ENCODE results near the gene ORMDL2. TPM values are rescaled to one million over a fixed set of nuclear protein-coding genes. Genes with fewer than 3 reads are reported as not detected.
A peak's percentile ranks its signal among the peaks of the same experiment; 100 is the strongest.

Gene ORMDL2
- 10 to 100 TPM; 49.0 to 49.7 TPM for total RNA-seq
- 110 TPM for polyA plus RNA-seq

DNA sequence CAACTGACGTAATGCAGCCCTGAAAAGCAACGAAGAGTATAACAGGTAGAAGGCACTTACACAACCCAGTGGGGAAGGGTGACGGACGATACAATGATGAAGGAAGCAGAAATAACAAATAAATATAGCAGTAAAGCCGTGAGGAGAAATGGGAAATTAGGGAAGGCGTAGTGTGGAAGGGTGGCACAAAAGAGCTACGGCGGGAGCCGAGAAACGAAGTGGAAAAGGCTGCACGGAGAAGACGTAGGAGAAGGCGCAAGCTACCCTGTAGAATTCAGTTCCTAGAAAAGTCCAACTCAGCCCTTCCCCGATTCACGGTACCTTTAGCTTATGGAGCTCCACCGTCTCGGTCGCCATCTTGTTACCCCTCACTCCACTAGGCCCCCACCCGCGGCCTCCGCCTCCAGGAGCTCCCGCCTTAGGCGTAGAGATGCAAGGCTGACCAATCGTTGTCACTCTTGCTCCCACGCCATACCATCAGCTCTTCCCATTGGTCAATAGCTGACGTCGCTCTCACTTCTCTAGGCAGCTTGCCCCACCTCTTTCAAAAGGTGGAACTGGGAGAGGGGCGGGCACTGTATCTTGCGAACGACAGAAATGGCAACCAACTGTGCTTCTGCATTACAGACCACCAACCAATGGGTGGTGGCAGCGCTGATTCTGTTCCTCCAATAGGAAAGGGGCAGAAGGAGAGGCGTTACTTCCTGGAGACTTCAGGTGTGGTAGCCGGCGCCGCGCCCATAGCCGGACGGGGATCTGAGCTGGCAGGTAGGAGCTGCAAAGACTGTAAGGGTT is at the start of gene ORMDL2, which contains the start of gene SARNP:
Gene ORMDL2, plus strand, starts transcription at position 697 of the 795 bp plus-strand sequence. CDS start 959 bp downstream, outside the sequence.
Gene SARNP, minus strand, starts transcription at position 380 of the 795 bp plus-strand sequence. Its CDS starts 23 bp downstream, at position 357.
- Histone ChIP-seq H3K27me3 (ENCODE audit: insufficient read depth, low read length, poor library complexity, severe bottlenecking) (no peaks in the 10 kb centered on the region), H3K4me1 (ENCODE audit: insufficient read depth, low read length) (peaks cover 39% of the 10 kb centered on the region), H3K36me3 (ENCODE audit: insufficient read depth, low read length) (peaks cover 30% of the 10 kb centered on the region), H3K9me3 (ENCODE audit: low read length) (no peaks in the 10 kb centered on the region), H3K27ac (ENCODE audit: low read depth, low read length) (peak within 1 kb of the TSS; percentile 86), H3K4me3 (ENCODE audit: low read length) (peak within 1 kb of the TSS; percentile 94)
- POLR2A ChIA-PET, result interaction anchor here (0.9 to 4.4 kb wide), 16 partner anchors 9 to 632 kb away, joined by 3 to 105 read pairs (median 6); partner anchors contain the start of genes BLOC1S1, DGKA, DNAJC14 and ESYT1
- no peaks in the 10 kb centered on the region for H3K9me3 Mint-ChIP-seq
- peaks cover 27 to 39% (median 36%) of the 10 kb centered on the region in 3 donors for H3K4me1 Mint-ChIP-seq
- no peak within 1 kb of the TSS for H3K4me3 Mint-ChIP-seq
- peaks cover 0 to 63% (median 8%) of the 10 kb centered on the region in 3 donors for H3K36me3 Mint-ChIP-seq
- H3K27ac Mint-ChIP-seq, result no peak within 1 kb of the TSS
- CTCF ChIA-PET, result interaction anchor here (0.9 to 5.4 kb wide), 16 partner anchors 9 to 286 kb away, joined by 3 to 52 read pairs (median 4); partner anchors contain the start of genes DNAJC14, GDF11, PA2G4 and PYM1
- H3K27me3 Mint-ChIP-seq, result no peaks in the 10 kb centered on the region
- DNase-seq, result peak; percentile 91 to 99 (median 98)

DNA sequence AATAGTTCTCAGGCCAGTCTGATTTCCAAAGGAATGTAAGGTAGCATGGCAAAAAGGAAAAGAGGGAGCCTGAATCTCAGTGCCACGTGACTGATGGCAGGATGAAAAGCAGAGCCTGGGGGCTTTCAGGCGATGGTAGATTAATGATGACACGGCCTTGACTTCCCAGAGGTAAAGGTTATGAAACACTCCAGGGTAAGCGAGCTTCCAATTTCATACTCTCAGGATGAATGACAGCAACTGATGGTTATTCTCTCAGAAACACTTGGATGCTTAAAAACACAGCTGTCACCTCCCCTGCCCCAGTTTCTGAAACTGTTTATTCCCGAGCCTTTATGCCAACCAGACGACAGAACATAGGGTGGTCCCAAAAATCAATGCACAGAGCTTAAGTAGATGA is 46.1 kb upstream of the ORMDL2 start:
- H3K27ac Mint-ChIP-seq, result peak overlapping the region in 6 of 8 donors; percentile 5 to 86 (median 37)
- POLR2A ChIA-PET, result no interaction called here

DNA sequence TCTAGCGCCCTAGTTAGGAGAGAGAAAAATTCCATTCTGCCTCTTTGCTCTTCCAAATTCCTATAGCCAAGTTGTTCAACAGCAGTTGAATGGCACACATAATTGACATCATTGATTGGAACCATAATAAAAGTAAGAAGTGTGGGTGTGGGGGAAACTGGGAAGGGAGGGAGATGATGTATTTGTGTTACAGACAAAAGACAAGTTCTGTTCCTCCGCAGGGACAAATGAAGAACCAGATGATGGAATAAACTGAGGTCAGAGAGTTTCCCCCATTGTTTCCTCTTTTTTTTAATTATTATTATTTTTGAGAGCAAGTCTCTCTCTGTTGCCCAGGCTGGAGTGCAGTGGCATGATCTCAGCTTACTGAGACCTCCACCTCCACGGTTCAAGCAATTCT is 40.0 kb upstream of the ORMDL2 start:
- CTCF ChIA-PET, result no interaction called here
- Mint-ChIP-seq H3K27ac (no peak overlapping the region), H3K9me3 (no peaks in the 10 kb centered on the region), H3K27me3 (no peaks in the 10 kb centered on the region), H3K36me3 (peaks cover 0 to 67% (median 11%) of the 10 kb centered on the region in 3 donors), H3K4me1 (peaks cover 9 to 40% (median 26%) of the 10 kb centered on the region in 3 donors), H3K4me3 (no peak overlapping the region)
- H3K27me3 ChIP-seq (ENCODE audit: insufficient read depth, low read length, poor library complexity, severe bottlenecking), result no peaks in the 10 kb centered on the region
- no peak for DNase-seq
- POLR2A ChIA-PET, result no interaction called here
- no peaks in the 10 kb centered on the region for H3K4me1 ChIP-seq (ENCODE audit: insufficient read depth, low read length)
- peaks cover 30% of the 10 kb centered on the region for H3K36me3 ChIP-seq (ENCODE audit: insufficient read depth, low read length)
- H3K9me3 ChIP-seq (ENCODE audit: low read length), result no peaks in the 10 kb centered on the region
- H3K4me3 ChIP-seq (ENCODE audit: low read length), result no peak overlapping the region
- no peak overlapping the region for H3K27ac ChIP-seq (ENCODE audit: low read depth, low read length)

More for the DNA sequence above, 46.1 kb upstream of the ORMDL2 start:
- no peak overlapping the region for H3K27ac ChIP-seq (ENCODE audit: low read depth, low read length)
- no peak overlapping the region for H3K4me3 Mint-ChIP-seq
- no peak overlapping the region for H3K4me3 ChIP-seq (ENCODE audit: low read length)
- H3K36me3 ChIP-seq (ENCODE audit: insufficient read depth, low read length), result peaks cover 20% of the 10 kb centered on the region
- no peak for DNase-seq
- H3K4me1 Mint-ChIP-seq, result peaks cover 16 to 34% (median 30%) of the 10 kb centered on the region in 3 donors
- no peaks in the 10 kb centered on the region for H3K9me3 ChIP-seq (ENCODE audit: low read length)
- H3K27me3 ChIP-seq (ENCODE audit: insufficient read depth, low read length, poor library complexity, severe bottlenecking), result no peaks in the 10 kb centered on the region
- H3K4me1 ChIP-seq (ENCODE audit: insufficient read depth, low read length), result no peaks in the 10 kb centered on the region
- CTCF ChIA-PET, result interaction anchor here (1.0 to 1.5 kb wide), 3 partner anchors 15 to 224 kb away, joined by 3 to 4 read pairs (median 3); no protein-coding TSS in a partner anchor
- no peaks in the 10 kb centered on the region for H3K27me3 Mint-ChIP-seq
- peaks cover 0 to 62% (median 22%) of the 10 kb centered on the region in 3 donors for H3K36me3 Mint-ChIP-seq
- no peaks in the 10 kb centered on the region for H3K9me3 Mint-ChIP-seq

DNA sequence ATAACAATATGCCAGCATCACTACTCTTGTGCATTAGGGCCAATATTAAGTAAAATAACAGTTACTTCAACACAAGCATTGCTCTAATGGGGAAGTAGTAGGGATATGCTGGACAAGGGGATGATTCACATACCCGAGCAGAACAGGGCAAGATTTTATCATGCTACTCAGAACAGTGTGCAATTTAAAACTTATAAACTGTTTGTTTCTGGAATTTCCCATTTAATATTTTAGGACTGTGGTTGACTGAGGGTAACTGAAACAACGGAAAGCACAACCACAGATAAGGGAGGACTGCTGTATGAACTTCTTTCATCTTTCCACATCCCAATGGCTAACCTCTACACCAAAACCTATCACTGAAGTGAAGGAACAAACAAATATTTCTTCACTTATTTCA is 37.2 kb upstream of the ORMDL2 start:
- Mint-ChIP-seq H3K4me3 (no peak overlapping the region), H3K9me3 (no peaks in the 10 kb centered on the region), H3K27ac (peak overlapping the region in 2 of 8 donors; percentile 48 to 70), H3K27me3 (no peaks in the 10 kb centered on the region), H3K4me1 (peaks cover 5 to 30% (median 19%) of the 10 kb centered on the region in 3 donors), H3K36me3 (peaks cover under 1 to 83% (median 9%) of the 10 kb centered on the region in 3 donors)
- CTCF ChIA-PET, result interaction anchor here (0.7 kb wide), 1 partner anchor 16 kb away, joined by 3 read pairs; no protein-coding TSS in a partner anchor
- peaks cover 42% of the 10 kb centered on the region for H3K36me3 ChIP-seq (ENCODE audit: insufficient read depth, low read length)
- POLR2A ChIA-PET, result interaction anchor here (0.7 kb wide), 1 partner anchor 10 kb away, joined by 6 read pairs; no protein-coding TSS in a partner anchor
- no peaks in the 10 kb centered on the region for H3K9me3 ChIP-seq (ENCODE audit: low read length)
- H3K4me1 ChIP-seq (ENCODE audit: insufficient read depth, low read length), result no peaks in the 10 kb centered on the region
- no peak overlapping the region for H3K27ac ChIP-seq (ENCODE audit: low read depth, low read length)
- no peak overlapping the region for H3K4me3 ChIP-seq (ENCODE audit: low read length)
- no peak for DNase-seq
- no peaks in the 10 kb centered on the region for H3K27me3 ChIP-seq (ENCODE audit: insufficient read depth, low read length, poor library complexity, severe bottlenecking)

DNA sequence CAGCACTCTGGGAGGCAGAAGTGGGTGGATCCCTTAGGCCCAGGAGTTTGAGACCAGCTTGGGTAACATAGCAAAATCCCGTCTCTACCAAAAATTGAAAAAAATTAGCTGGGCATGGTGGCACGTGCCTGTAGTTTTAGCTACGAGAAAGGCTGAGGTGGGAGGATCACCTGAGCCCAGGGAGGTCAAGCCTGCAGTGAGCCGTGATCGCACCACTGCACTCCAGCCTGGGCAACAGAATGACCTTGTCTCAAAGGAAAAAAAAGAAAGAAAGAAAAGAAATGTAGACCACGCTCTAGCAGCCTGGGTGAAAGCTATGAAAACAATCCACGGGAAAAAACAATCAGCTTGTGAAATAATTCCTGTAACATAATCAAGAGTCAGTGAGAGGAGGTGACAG is 29.3 kb upstream of the ORMDL2 start:
- H3K9me3 ChIP-seq (ENCODE audit: low read length), result no peaks in the 10 kb centered on the region
- no peak overlapping the region for H3K27ac ChIP-seq (ENCODE audit: low read depth, low read length)
- Mint-ChIP-seq H3K9me3 (no peaks in the 10 kb centered on the region), H3K4me1 (peaks cover 3 to 8% (median 4%) of the 10 kb centered on the region in 3 donors), H3K4me3 (no peak overlapping the region), H3K36me3 (peaks cover 13 to 84% (median 23%) of the 10 kb centered on the region in 3 donors), H3K27me3 (no peaks in the 10 kb centered on the region), H3K27ac (peak overlapping the region in 3 of 8 donors; percentile 48 to 52 (median 52))
- POLR2A ChIA-PET, result interaction anchor here (0.6 kb wide), 2 partner anchors 14 to 41 kb away, joined by 3 to 8 read pairs; partner anchors contain the start of gene DNAJC14
- no peaks in the 10 kb centered on the region for H3K4me1 ChIP-seq (ENCODE audit: insufficient read depth, low read length)
- peaks cover 47% of the 10 kb centered on the region for H3K36me3 ChIP-seq (ENCODE audit: insufficient read depth, low read length)
- DNase-seq, result no peak
- H3K4me3 ChIP-seq (ENCODE audit: low read length), result no peak overlapping the region
- CTCF ChIA-PET, result interaction anchor here (1.4 kb wide), 1 partner anchor 207 kb away, joined by 3 read pairs; no protein-coding TSS in a partner anchor
- H3K27me3 ChIP-seq (ENCODE audit: insufficient read depth, low read length, poor library complexity, severe bottlenecking), result no peaks in the 10 kb centered on the region

DNA sequence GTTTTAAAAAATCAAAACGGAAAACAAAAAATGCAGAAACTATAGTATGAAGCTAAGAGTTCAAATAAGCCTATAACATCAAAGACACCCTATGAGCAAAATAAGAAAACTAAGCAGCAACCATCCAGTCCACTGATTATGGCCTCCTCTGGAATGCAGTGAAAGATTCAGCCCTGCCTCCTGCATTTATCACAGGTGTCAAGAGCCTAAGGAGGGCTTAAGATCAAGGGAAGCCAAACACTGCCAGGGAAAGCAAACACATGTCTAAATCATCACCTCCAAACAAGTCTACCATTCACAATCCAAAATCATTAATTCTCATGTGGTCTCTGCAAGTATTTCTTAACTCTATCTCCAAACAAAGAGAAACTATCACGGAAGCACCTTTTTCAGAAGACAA is 28.7 kb upstream of the ORMDL2 start:
- Mint-ChIP-seq H3K9me3 (no peaks in the 10 kb centered on the region), H3K27ac (peak overlapping the region in 3 of 8 donors; percentile 48 to 68 (median 54)), H3K4me1 (peaks cover 3 to 8% (median 4%) of the 10 kb centered on the region in 3 donors), H3K27me3 (no peaks in the 10 kb centered on the region), H3K36me3 (peaks cover 13 to 84% (median 23%) of the 10 kb centered on the region in 3 donors), H3K4me3 (no peak overlapping the region)
- no peak for DNase-seq
- ChIA-PET CTCF (no interaction called here), POLR2A (interaction anchor here (0.6 kb wide), 2 partner anchors 15 to 839 kb away, joined by 6 to 8 read pairs; no protein-coding TSS in a partner anchor)
- Histone ChIP-seq H3K4me1 (ENCODE audit: insufficient read depth, low read length) (no peaks in the 10 kb centered on the region), H3K9me3 (ENCODE audit: low read length) (no peaks in the 10 kb centered on the region), H3K36me3 (ENCODE audit: insufficient read depth, low read length) (peaks cover 49% of the 10 kb centered on the region), H3K4me3 (ENCODE audit: low read length) (no peak overlapping the region), H3K27ac (ENCODE audit: low read depth, low read length) (no peak overlapping the region), H3K27me3 (ENCODE audit: insufficient read depth, low read length, poor library complexity, severe bottlenecking) (no peaks in the 10 kb centered on the region)

DNA sequence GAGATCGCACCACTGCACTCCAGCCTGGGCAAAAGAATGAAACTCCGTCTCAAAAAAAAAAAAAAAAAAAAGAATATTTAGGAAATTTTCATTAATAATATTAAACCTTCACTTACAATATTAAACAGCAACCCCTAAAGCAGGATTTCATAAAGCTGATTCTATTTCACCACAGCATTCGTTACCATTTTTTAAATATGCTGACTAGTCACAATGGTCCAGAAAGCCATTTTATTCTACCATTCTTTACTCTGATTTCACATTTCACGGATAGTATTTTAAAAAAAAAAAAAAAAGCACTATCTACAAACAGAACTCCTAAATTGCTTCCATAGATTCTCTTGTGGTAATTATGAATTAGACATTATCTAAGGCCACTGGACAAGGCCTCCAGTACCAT is 27.9 kb upstream of the ORMDL2 start:
- Histone ChIP-seq H3K9me3 (ENCODE audit: low read length) (no peaks in the 10 kb centered on the region), H3K4me3 (ENCODE audit: low read length) (no peak overlapping the region), H3K27me3 (ENCODE audit: insufficient read depth, low read length, poor library complexity, severe bottlenecking) (no peaks in the 10 kb centered on the region), H3K4me1 (ENCODE audit: insufficient read depth, low read length) (no peaks in the 10 kb centered on the region), H3K36me3 (ENCODE audit: insufficient read depth, low read length) (peaks cover 47% of the 10 kb centered on the region), H3K27ac (ENCODE audit: low read depth, low read length) (no peak overlapping the region)
- peak overlapping the region in 3 of 8 donors; percentile 21 to 40 (median 32) for H3K27ac Mint-ChIP-seq
- POLR2A ChIA-PET, result interaction anchor here (0.6 to 0.7 kb wide), 2 partner anchors 42 to 839 kb away, joined by 3 to 6 read pairs; no protein-coding TSS in a partner anchor
- H3K9me3 Mint-ChIP-seq, result no peaks in the 10 kb centered on the region
- no peak overlapping the region for H3K4me3 Mint-ChIP-seq
- no peaks in the 10 kb centered on the region for H3K27me3 Mint-ChIP-seq
- peaks cover 17 to 82% (median 23%) of the 10 kb centered on the region in 3 donors for H3K36me3 Mint-ChIP-seq
- CTCF ChIA-PET, result no interaction called here
- peaks cover 3 to 8% (median 4%) of the 10 kb centered on the region in 3 donors for H3K4me1 Mint-ChIP-seq
- DNase-seq, result no peak
